NCI-H2196 treated with DMSO at 0.1 percent for 48 hours (cell line): Measurements from ENCODE around the gene NLRP2B.
"Not testable (repeated sequence)": the region's sequence is repeated elsewhere in the genome, so short reads cannot be mapped to it uniquely, and the experiment has no call there.

ENCODE experiments used
- DNase-seq: peaks from one replicate; lab custom pipeline; 2025; ENCODE audit not compliant: unreplicated experiment; lab: John Stamatoyannopoulos, UW

Gene NLRP2B

DNA sequence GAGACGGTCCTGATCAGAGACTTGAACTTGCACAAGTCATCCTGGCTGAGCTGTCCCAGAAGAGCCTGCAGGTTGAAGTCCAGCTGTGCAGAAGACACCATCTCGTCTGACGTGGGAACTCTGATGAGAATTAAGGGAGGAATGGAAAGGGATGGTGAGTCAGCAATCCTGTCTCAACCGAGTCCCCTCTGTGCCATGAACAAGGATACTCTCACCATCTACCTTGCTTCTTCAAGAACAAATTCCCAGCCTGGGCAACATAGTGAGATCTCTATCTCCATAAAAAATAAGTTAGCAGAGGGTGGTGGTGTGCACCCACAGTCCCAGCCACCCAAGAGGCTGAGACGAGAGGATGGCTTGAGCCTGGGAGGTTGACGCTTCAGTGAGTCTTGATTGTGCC lies at the start of gene NLRP2B:
Gene NLRP2B, minus strand, starts transcription at position 101 of the 400 bp plus-strand sequence.
- no peak for DNase-seq

DNA sequence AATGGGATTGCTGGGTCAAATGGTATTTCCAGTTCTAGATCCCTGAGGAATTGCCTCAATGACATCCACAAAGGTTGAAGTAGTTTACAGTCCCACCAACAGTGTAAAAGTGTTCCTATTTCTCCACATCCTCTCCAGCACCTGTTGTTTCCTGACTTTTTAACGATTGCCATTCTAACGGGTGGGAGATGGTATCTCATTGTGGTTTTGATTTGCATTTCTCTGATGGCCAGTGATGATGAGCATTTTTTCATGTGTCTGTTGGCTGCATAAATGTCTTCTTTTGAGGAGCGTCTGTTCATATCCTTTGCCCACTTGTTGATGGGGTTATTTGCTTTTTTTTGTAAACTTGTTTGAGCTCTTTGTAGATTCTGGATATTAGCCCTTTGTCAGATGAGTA lies 45.9 kb upstream of the NLRP2B start:
- not testable (repeated sequence) for DNase-seq

DNA sequence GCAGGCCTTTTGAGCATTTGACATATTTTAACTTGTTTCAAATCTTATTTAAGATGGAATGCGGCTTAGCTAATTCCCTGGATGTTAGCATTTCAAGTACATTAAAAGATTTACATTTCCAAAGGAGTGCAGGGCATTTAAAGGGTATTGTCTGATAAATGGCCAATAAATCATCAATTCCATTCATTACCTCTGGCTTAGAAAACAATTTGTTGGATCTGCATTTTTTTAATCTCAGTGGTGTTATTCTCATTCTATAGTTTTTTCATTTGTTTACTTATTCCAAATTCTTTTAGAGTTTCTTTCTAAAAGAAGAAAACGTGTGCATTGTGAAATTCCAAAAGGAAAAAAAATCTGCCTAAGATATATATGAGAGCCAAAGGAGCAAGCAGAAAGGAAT lies 1.3 kb upstream of the NLRP2B start:
- DNase-seq: no peak

- no peak for DNase-seq
Measured at GRCh38 chrX:57678686-57679428, 1.2 kb downstream of the NLRP2B start.

GRCh38 chrX:57677132-57677858 lies 2.8 kb downstream of the NLRP2B start:
- no peak for DNase-seq

DNA sequence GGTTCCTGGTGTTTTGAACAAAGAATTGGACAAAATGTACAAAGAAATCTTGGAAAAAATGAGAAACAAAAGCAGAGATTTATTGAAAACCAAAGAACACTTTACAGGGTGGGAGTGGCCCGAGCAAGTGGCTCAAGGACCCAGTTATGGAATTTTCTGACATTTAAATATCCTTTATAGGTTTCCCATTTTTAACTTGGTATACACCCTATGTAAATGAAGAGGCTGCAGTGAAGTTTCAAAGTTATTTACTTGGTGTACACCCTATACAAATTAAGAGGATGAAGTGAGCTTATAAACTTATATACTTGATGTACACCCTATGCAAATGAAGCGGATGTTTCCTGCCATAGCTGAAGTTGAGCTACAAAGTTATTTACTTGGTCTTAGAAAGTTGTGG lies 4.7 kb downstream of the NLRP2B start:
- DNase-seq: no peak

DNA sequence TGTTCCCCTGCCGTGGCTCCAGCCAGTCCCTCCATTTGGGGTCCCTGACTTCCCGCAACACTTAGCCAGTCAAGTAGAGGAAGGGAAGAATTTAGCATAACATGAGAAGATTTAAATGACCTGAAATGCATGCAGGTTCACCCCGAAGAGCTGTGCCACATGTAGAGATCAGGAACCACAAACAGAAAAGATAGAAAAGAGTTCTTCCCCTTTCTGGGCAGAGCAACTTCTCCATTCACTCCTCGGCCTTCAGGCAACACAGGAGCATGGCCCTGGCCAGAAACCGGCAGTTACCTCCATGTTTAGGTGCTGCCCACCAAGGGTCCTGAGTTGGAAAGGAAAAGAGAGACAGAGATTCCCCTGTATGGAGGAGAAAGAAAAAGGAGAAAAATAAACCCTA lies 5.2 kb downstream of the NLRP2B start:
- DNase-seq: no peak

DNA sequence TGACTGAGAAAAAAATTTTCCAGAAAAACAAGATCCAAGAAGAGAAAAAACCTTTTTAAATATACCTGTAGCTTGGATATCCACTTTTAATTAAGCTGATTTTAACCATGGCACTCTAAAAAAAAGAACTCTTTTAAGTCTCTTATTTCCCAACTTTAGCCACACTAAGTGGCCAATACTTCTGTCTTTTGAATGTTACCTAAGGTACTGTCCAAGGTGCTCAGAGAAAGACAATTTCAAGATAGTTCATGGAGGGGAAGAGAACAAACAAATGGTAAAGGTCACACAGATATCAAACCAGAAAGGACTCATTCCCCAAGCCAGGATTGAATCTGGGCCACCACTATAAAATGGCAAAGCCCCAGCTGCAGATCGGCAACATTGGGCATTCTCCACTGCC lies 10.1 kb downstream of the NLRP2B start:
- DNase-seq: no peak

- no peak for DNase-seq
Measured at GRCh38 chrX:57667010-57667409, 13.1 kb downstream of the NLRP2B start.

GRCh38 chrX:57655065-57655464 lies 25.0 kb downstream of the NLRP2B start:
- DNase-seq: no peak

DNA sequence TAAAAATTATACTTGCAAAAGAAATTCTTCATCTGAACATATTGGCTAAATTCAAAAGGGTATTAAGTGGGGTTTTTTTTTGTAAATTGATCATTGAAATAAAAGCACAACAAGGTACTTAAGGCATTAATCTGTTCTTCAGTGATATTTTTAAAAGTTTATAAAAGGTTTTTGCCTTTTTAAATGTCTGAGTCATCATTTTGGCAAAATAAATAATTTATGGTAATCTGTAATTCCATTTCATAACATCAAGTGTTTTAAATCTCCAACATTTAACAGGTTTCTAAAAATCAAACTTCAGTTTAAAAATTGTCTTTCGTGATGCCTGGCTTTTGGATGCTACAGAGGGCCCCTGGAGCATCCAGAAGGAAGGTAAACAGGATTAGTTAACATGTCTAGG lies 27.4 kb downstream of the NLRP2B start:
- no peak for DNase-seq

DNA sequence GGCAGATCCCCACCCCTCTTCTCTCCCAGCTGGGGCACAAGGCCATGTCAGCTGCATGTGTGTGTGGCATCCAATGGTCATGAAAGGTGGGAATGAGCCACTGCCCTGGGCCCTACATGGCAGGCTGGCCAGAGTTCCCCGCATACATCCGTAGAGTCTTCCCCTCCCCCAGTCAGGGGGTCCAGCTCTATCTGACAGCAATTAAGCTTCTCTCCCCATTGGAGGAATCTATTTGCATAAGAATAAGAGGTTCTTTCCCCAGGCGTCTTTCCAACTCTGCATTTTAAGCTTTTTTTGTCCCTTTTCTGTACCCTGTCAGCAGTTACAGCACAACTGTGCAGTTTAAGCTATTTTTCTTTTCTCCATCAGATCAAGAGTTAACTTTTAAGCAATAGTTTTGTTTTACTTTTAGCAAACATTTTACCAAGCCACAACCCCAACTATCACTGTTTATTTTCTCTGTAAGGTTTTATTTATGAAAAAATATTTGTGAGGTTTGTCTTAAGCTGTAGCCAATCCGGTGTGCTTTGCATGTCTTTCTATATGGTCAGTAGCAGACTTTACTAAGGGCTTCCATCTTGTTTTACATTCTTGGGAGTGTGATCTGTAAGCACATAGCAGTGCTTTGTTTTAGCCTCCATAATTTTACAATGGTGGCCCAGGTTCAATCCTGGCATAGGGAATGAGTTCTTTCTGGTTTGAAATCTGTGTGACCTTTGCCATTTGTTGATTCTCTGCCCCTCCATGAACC lies 28.7 kb downstream of the NLRP2B start:
- DNase-seq: no peak

DNA sequence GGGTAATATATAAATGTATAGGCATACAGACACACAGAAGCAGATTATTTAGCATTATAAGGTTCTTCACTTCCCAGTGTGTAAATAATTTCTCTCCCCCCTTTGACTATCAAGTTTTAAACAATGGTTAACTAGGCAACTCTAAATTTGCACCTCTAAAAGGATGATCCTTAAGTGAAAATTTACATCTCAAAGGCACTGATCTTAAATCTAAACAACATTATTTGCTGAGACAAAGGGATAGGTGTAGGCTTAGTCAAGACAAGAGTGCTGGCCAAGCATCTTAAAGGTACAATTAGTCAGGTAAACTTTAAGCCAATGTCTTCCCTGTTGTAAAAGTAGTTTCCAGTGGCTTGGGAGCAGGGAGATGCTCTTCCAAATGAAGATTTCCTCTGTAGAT lies 33.0 kb downstream of the NLRP2B start:
- no peak for DNase-seq

GRCh38 chrX:57643698-57644097 lies 36.4 kb downstream of the NLRP2B start:
- DNase-seq: no peak

DNA sequence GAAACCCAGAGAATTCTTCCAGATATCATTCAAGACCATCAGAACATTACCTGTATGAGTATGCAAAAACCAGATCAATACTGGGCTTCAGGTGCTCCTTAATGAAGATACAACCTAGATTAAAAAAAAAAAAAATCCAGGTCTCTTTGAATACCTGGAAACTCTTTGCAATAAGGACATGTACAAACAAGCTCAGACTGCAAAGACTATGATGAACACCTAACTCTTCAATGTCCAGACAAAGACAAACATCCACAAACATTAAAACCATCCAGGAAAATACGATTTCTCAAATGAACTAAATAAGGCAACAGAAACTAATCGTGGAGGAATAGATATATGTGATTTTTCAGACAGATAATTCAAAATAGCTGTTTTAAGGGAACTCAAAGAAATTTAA lies 38.7 kb downstream of the NLRP2B start:
- no peak for DNase-seq

GRCh38 chrX:57640674-57641016 lies 39.4 kb downstream of the NLRP2B start:
- no peak for DNase-seq

- DNase-seq: not testable (repeated sequence)
Measured at GRCh38 chrX:57629438-57629837, 50.6 kb downstream of the NLRP2B start.
